Sigmoid colon (tissue), 4 donors: ENCODE results near the gene GNB5.

Experiments used
- EP300 ChIP-seq, 4 donors: sonication (generic); formaldehyde crosslinking; IDR thresholded peaks; one replicate each; pipeline ENCODE4 v1.6.1; 2017; ENCODE audit warnings: antibody characterized with exemption in 4 of 4
- POLR2A ChIP-seq, 2 donors: fragments of 450-650 bp; IDR thresholded peaks; one replicate each; pipeline ENCODE4 v1.6.1; 2016; ENCODE audit warnings: antibody characterized with exemption in 2 of 2, mild to moderate bottlenecking in 2 of 2, moderate library complexity in 2 of 2
- POLR2AphosphoS5 ChIP-seq, 4 donors: sonication (generic); formaldehyde crosslinking; IDR thresholded peaks; one replicate each; pipeline ENCODE4 v1.6.1; 2017; ENCODE audit warnings: antibody characterized with exemption in 4 of 4
- TF ChIP-seq, protein P1 (sequence below), 4 experiments: fragments of 450-650 bp in 3 of 4; fragments of 200-600 bp in 1 of 4; IDR thresholded peaks; one replicate each; pipeline ENCODE4 v1.5.1; 2016 to 2019; ENCODE audit warnings: antibody characterized with exemption in 4 of 4, mild to moderate bottlenecking in 3 of 4, moderate library complexity in 2 of 4

DNA sequence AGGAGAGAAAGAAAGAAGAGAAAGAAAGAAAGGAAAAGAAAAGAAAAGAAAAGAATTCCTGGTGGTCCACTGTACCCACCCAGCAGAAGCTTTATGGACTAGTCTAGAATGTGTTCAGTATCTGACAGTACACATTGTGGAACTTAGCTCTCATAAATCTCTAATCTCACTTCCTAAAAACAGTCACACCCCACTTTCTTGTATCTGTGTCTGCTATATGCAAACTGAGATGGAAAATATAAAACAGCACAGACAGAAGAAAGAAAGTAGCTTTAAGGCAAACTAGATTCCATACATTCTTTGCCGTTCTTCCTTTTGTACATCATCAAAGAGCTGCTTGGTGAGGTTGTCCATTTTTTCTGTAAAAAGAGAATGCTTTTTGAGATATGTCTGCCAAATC lies 41.1 kb upstream of the GNB5 start:
- TF ChIP-seq, protein P1, sequence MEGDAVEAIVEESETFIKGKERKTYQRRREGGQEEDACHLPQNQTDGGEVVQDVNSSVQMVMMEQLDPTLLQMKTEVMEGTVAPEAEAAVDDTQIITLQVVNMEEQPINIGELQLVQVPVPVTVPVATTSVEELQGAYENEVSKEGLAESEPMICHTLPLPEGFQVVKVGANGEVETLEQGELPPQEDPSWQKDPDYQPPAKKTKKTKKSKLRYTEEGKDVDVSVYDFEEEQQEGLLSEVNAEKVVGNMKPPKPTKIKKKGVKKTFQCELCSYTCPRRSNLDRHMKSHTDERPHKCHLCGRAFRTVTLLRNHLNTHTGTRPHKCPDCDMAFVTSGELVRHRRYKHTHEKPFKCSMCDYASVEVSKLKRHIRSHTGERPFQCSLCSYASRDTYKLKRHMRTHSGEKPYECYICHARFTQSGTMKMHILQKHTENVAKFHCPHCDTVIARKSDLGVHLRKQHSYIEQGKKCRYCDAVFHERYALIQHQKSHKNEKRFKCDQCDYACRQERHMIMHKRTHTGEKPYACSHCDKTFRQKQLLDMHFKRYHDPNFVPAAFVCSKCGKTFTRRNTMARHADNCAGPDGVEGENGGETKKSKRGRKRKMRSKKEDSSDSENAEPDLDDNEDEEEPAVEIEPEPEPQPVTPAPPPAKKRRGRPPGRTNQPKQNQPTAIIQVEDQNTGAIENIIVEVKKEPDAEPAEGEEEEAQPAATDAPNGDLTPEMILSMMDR (IDR thresholded peaks at IDR 0.05): no peak
- no peak for TF ChIP-seq EP300 (IDR thresholded peaks at IDR 0.05)
- TF ChIP-seq POLR2AphosphoS5 (IDR thresholded peaks at IDR 0.05): no peak
- TF ChIP-seq POLR2A (IDR thresholded peaks at IDR 0.05): no peak
